GM23338 (cell line): ENCODE results near the gene RAB11FIP3. TPM values are rescaled to one million over a fixed set of nuclear protein-coding genes. Genes with fewer than 3 reads are reported as not detected.

Source experiments
- ATAC-seq: fragments of 200-7000 bp; cut with Tn5 transposase; 3 replicates; pipeline ENCODE4 v1.9.1; 2020
- DNase-seq: peaks from one replicate; pipeline ENCODE4 v3.0.0-alpha.2; 2015; ENCODE audit warnings: low spot score
- H2AFZ ChIP-seq: fragments of 200-600 bp; sonication (generic); 2 replicates; pipeline ENCODE4 v1.8.0; 2016; ENCODE audit warnings: antibody characterized with exemption, mild to moderate bottlenecking, moderate library complexity
- H3F3A ChIP-seq: fragments of 200-600 bp; sonication (generic); replicated peaks from 2 replicates; pipeline ENCODE4 v1.8.0; 2017; ENCODE audit warnings: antibody characterized with exemption, mixed run types, low read depth
- H3K27ac ChIP-seq: fragments of 200-600 bp; sonication (generic); 2 replicates; pipeline ENCODE4 v1.6.1; 2016; ENCODE audit warnings: low read depth
- H3K27me3 ChIP-seq: fragments of 200-600 bp; sonication (generic); 2 replicates; pipeline ENCODE4 v1.8.0; 2016; ENCODE audit warnings: mild to moderate bottlenecking, mixed run types, moderate library complexity; ENCODE audit not compliant: insufficient read depth
- H3K36me3 ChIP-seq: fragments of 200-600 bp; sonication (generic); 2 replicates; pipeline ENCODE4 v1.8.0; 2016; ENCODE audit warnings: mild to moderate bottlenecking; ENCODE audit not compliant: insufficient read depth
- H3K4me1 ChIP-seq: fragments of 200-600 bp; sonication (generic); 2 replicates; pipeline ENCODE4 v1.8.0; 2016; ENCODE audit warnings: mild to moderate bottlenecking, moderate library complexity; ENCODE audit not compliant: insufficient read depth
- H3K4me2 ChIP-seq: fragments of 200-600 bp; sonication (generic); 2 replicates; pipeline ENCODE4 v1.7.1; 2017; ENCODE audit warnings: mixed run types
- H3K4me3 ChIP-seq: fragments of 200-600 bp; sonication (generic); 2 replicates; pipeline ENCODE4 v1.6.1; 2016; ENCODE audit warnings: mixed run types
- H3K79me2 ChIP-seq: fragments of 200-600 bp; sonication (generic); replicated peaks from 2 replicates; pipeline ENCODE4 v1.8.0; 2017; ENCODE audit warnings: mild to moderate bottlenecking; ENCODE audit not compliant: insufficient read depth
- H3K9me2 ChIP-seq: fragments of 200-600 bp; sonication (generic); 2 replicates; pipeline ENCODE4 v1.8.0; 2017; ENCODE audit not compliant: insufficient read depth
- H4K20me1 ChIP-seq: fragments of 200-600 bp; sonication (generic); replicated peaks from 2 replicates; pipeline ENCODE4 v1.8.0; 2017; ENCODE audit warnings: mild to moderate bottlenecking; ENCODE audit not compliant: insufficient read depth
- H3K27ac Mint-ChIP-seq: 2 replicates; pipeline ENCODE4 v1.8.0; 2020; ENCODE audit warnings: inconsistent platforms, mild to moderate bottlenecking, moderate library complexity, mixed read lengths
- H3K27me3 Mint-ChIP-seq: 3 replicates; pipeline ENCODE4 v1.8.0; 2022; ENCODE audit warnings: low read depth, mild to moderate bottlenecking, moderate library complexity, mixed read lengths, inconsistent platforms; ENCODE audit not compliant: insufficient read depth, poor library complexity
- H3K36me3 Mint-ChIP-seq: 3 replicates; pipeline ENCODE4 v1.8.0; 2021; ENCODE audit warnings: low read depth, mild to moderate bottlenecking, inconsistent platforms, moderate library complexity, mixed read lengths
- H3K4me1 Mint-ChIP-seq: 3 replicates; pipeline ENCODE4 v1.8.0; 2020; ENCODE audit warnings: mild to moderate bottlenecking, inconsistent platforms, mixed read lengths
- H3K4me3 Mint-ChIP-seq: 3 replicates; pipeline ENCODE4 v1.8.0; 2021; ENCODE audit warnings: moderate library complexity, mild to moderate bottlenecking, inconsistent platforms, mixed read lengths
- H3K9me3 Mint-ChIP-seq: 3 replicates; pipeline ENCODE4 v1.8.0; 2020; ENCODE audit warnings: moderate library complexity, mild to moderate bottlenecking, inconsistent platforms, mixed read lengths
- ETS1 ChIP-seq: IDR thresholded peaks from 2 replicates; pipeline ENCODE4 v1.6.1; 2016; ENCODE audit warnings: antibody characterized with exemption
- EZH2 ChIP-seq: fragments of 200-600 bp; sonication (generic); IDR thresholded peaks from one replicate; pipeline ENCODE4 v1.8.0; 2017; ENCODE audit warnings: antibody characterized with exemption, mild to moderate bottlenecking, low read depth; ENCODE audit not compliant: unreplicated experiment
- EZH2phosphoT487 ChIP-seq: fragments of 200-600 bp; sonication (generic); IDR thresholded peaks from one replicate; pipeline ENCODE4 v1.8.1; 2018; ENCODE audit warnings: antibody characterized with exemption; ENCODE audit not compliant: unreplicated experiment
- JUNB ChIP-seq: IDR thresholded peaks from one replicate; pipeline ENCODE4 v1.6.1; 2016; ENCODE audit warnings: antibody characterized with exemption; ENCODE audit not compliant: unreplicated experiment
- ZNF114 ChIP-seq: fragments of 250-450 bp; sonication (Bioruptor Pico); IDR thresholded peaks from 2 replicates; pipeline ENCODE4 v1.5.0; 2020; ENCODE audit warnings: mild to moderate bottlenecking, moderate library complexity
- ZNF462 ChIP-seq: fragments of 250-450 bp; sonication (Bioruptor Pico); IDR thresholded peaks from 2 replicates; pipeline ENCODE4 v1.5.0; 2020; ENCODE audit warnings: mild to moderate bottlenecking, moderate library complexity
- polyA plus RNA-seq: library from polyadenylated mRNA; unstranded; fragments of >200 nt; fragmentation: Nextera tagmentation; extraction: Ambion mirVana; gene quantifications from 2 replicates; pipeline ENCODE4 v1.2.1, GENCODE V29; 2016
- total RNA-seq: library from RNA; depleted of rRNA; stranded (reverse); fragments of >200 nt; shearing (Covaris generic); gene quantifications from 2 replicates; pipeline ENCODE4 v1.2.3, GENCODE V29; 2014

The RAB11FIP3 gene
- total and polyA plus RNA-seq, 2 experiments from 2014 or later, result 3.2 to 29.2 TPM

GRCh38 chr16:411576-412265 is 13.7 kb upstream of the RAB11FIP3 start:
- Mint-ChIP-seq H3K27ac (no peak overlapping the region), H3K27me3 (peaks cover 8% of the 10 kb centered on the region), H3K36me3 (no peaks in the 10 kb centered on the region), H3K4me1 (no peaks in the 10 kb centered on the region), H3K4me3 (no peak overlapping the region), H3K9me3 (no peaks in the 10 kb centered on the region; the same call in 2 of the 3 replicates)
- Histone ChIP-seq H3K4me1 (no peaks in the 10 kb centered on the region), H3K9me2 (no peaks in the 10 kb centered on the region), H2AFZ (no peak overlapping the region), H3K79me2 (no peaks in the 10 kb centered on the region), H3K27ac (no peak overlapping the region), H4K20me1 (no peaks in the 10 kb centered on the region), H3K4me3 (no peak overlapping the region), H3K27me3 (no peaks in the 10 kb centered on the region), H3K4me2 (no peak overlapping the region), H3F3A (0 out of 2 replicates have a peak, but pooled peaks cover 2% of the 10 kb centered on the region), H3K36me3 (no peaks in the 10 kb centered on the region)
- ATAC-seq (no peak), DNase-seq (no peak)
- TF ChIP-seq JUNB, result no peak
- no peak for TF ChIP-seq ETS1
- no peak for TF ChIP-seq EZH2
- TF ChIP-seq ZNF114 (CRISPR knock-in tag), result no peak
- no peak for TF ChIP-seq ZNF462 (CRISPR knock-in tag)
- TF ChIP-seq EZH2phosphoT487, result no peak
